HG03342 (cell line): ENCODE results near the gene FAM174A.
"Not testable (repeated sequence)": the region's sequence is repeated elsewhere in the genome, so short reads cannot be mapped to it uniquely, and the experiment has no call there.

Source experiments
- ATAC-seq: cut with Tn5 transposase; IDR thresholded peaks from one replicate; pipeline ENCODE4 v1.9.1; 2021; ENCODE audit warnings: mild to moderate bottlenecking, moderate library complexity; ENCODE audit not compliant: unreplicated experiment

Gene FAM174A

GRCh38 chr5:100575815-100576214 lies 40.6 kb downstream of the FAM174A start:
- no peak for ATAC-seq

GRCh38 chr5:100576217-100576751 lies 41.1 kb downstream of the FAM174A start:
- no peak for ATAC-seq

GRCh38 chr5:100577506-100577905 lies 42.3 kb downstream of the FAM174A start:
- no peak for ATAC-seq

GRCh38 chr5:100584069-100584468 lies 48.9 kb downstream of the FAM174A start:
- ATAC-seq, result peak; percentile 98

GRCh38 chr5:100584889-100585288 lies 49.7 kb downstream of the FAM174A start:
- ATAC-seq, result no peak

GRCh38 chr5:100590867-100591266 lies 55.7 kb downstream of the FAM174A start:
- ATAC-seq, result no peak

- no peak for ATAC-seq
These were observed 60.1 kb downstream of the FAM174A start for GRCh38 chr5:100595152-100595811.

GRCh38 chr5:100595812-100596173 lies 60.6 kb downstream of the FAM174A start:
- ATAC-seq, result no peak

GRCh38 chr5:100598446-100598845 lies 63.3 kb downstream of the FAM174A start:
- no peak for ATAC-seq

- ATAC-seq, result no peak
These were observed 65.3 kb downstream of the FAM174A start for GRCh38 chr5:100600298-100600994.

GRCh38 chr5:100603141-100603540 lies 68.0 kb downstream of the FAM174A start:
- no peak for ATAC-seq

- not testable (repeated sequence) for ATAC-seq
These were observed 68.8 kb downstream of the FAM174A start for GRCh38 chr5:100604021-100604420.

GRCh38 chr5:100609594-100609993 lies 74.4 kb downstream of the FAM174A start:
- ATAC-seq, result no peak

GRCh38 chr5:100614308-100614707 lies 79.1 kb downstream of the FAM174A start:
- ATAC-seq, result no peak

GRCh38 chr5:100615362-100615761 lies 80.2 kb downstream of the FAM174A start:
- no peak for ATAC-seq

- no peak for ATAC-seq
These were observed 81.1 kb downstream of the FAM174A start for GRCh38 chr5:100616291-100616690.

- ATAC-seq, result no peak
These were observed 81.8 kb downstream of the FAM174A start for GRCh38 chr5:100616981-100617380.

- peak; percentile 88 for ATAC-seq
These were observed 88.5 kb downstream of the FAM174A start for GRCh38 chr5:100623719-100624118.

- peak; percentile 57 for ATAC-seq
These were observed 99.9 kb downstream of the FAM174A start for GRCh38 chr5:100634937-100635534.
